ENCODE results near the gene GRIA3.

The GRIA3 gene

DNA sequence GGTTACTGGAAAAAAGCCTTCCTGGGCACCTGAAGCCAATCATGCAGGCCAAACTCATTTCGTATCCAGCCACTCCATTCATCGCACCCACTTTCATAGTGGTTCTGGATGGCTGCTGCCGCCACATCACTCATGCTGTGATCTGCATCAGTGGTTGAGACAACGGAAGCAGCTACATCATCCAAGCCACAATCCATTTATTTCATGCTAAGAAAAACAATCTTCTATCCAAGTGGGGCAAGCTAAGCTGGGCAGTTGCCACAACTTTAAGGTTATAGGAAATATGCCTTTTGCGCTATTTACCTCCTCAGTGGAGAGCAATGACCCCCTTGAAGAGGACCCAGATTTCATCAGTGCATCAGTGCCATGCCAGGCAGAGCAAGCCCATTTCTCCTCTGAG, 124.6 kb downstream of the GRIA3 start:
- Histone ChIP-seq H3K9me3 (ENCODE audit: control insufficient read depth, low read length) (no peaks in the 10 kb centered on the region), H3K36me3 (ENCODE audit: control insufficient read depth, insufficient read depth, low read length) (no peaks in the 10 kb centered on the region), H3K79me2 (no peaks in the 10 kb centered on the region), H3K27ac (no peak overlapping the region), H3K9ac (no peak overlapping the region), H3K4me1 (peaks cover 2% of the 10 kb centered on the region), H3K4me2 (ENCODE audit: low read length) (no peak overlapping the region), H3K27me3 (ENCODE audit: control insufficient read depth, insufficient read depth, low read length) (no peaks in the 10 kb centered on the region), H2AFZ (no peak overlapping the region), H3K4me3 (ENCODE audit: low read depth, low read length) (no peak overlapping the region)
- TF ChIP-seq CTCF (IDR thresholded peaks at IDR 0.05) = no peak

DNA sequence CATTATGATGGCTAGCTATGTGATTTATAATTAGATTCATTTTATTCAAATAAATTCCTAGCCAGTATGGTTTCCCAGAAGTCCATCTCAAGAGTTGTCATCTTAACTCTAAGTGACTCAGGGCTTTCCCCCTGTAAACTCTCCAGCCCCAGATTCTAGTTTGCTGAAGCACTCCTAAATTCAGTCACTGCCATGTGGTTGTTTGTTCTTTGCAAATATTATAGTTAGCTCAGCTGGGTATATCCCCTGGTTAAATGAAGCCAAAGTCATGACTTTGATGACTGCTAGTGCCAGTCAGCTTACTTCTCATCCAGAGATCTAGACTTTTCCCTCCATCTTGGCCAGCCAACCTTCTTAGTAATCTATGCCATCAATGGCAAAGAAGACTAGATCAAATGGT, 126.0 kb downstream of the GRIA3 start:
- Histone ChIP-seq H2AFZ (no peak overlapping the region), H3K4me2 (ENCODE audit: low read length) (no peak overlapping the region), H3K9ac (no peak overlapping the region), H3K4me3 (ENCODE audit: low read depth, low read length) (no peak overlapping the region), H3K9me3 (ENCODE audit: control insufficient read depth, low read length) (no peaks in the 10 kb centered on the region), H3K4me1 (peaks cover 2% of the 10 kb centered on the region), H3K79me2 (no peaks in the 10 kb centered on the region), H3K27me3 (ENCODE audit: control insufficient read depth, insufficient read depth, low read length) (no peaks in the 10 kb centered on the region), H3K36me3 (ENCODE audit: control insufficient read depth, insufficient read depth, low read length) (no peaks in the 10 kb centered on the region), H3K27ac (no peak overlapping the region)
- no peak for TF ChIP-seq CTCF (IDR thresholded peaks at IDR 0.05)

DNA sequence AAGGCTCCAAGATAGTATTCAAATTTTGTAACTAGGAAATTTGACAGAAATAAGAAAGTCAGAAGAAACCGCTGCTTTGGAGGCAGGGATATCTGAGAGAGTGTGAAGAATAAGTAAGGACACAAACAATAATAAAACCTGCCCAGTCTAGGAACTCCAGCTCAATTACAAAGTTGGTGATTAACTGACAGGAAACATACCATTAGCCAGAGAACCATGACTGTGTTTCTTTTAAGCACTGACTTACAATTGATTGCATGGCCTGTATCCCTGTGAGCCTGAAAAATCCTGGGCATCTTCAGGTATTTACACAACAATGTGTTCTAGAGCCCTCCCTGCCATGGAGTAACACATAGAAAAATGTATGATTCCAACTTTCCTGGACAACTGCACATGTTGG, 127.4 kb downstream of the GRIA3 start:
- H3K4me2 ChIP-seq (ENCODE audit: low read length) = no peak overlapping the region
- no peaks in the 10 kb centered on the region for H3K27me3 ChIP-seq (ENCODE audit: control insufficient read depth, insufficient read depth, low read length)
- no peak overlapping the region for H3K27ac ChIP-seq
- H3K4me3 ChIP-seq (ENCODE audit: low read depth, low read length) = no peak overlapping the region
- H3K9me3 ChIP-seq (ENCODE audit: control insufficient read depth, low read length) = no peaks in the 10 kb centered on the region
- no peak for TF ChIP-seq CTCF (IDR thresholded peaks at IDR 0.05)
- peaks cover 2% of the 10 kb centered on the region for H3K4me1 ChIP-seq
- no peak overlapping the region for H3K9ac ChIP-seq
- no peaks in the 10 kb centered on the region for H3K36me3 ChIP-seq (ENCODE audit: control insufficient read depth, insufficient read depth, low read length)
- H2AFZ ChIP-seq = no peak overlapping the region
- H3K79me2 ChIP-seq = no peaks in the 10 kb centered on the region

GRCh38 chrX:123313486-123313885, 129.4 kb downstream of the GRIA3 start:
- no peak for TF ChIP-seq CTCF (IDR thresholded peaks at IDR 0.05)
- no peak overlapping the region for H3K4me3 ChIP-seq (ENCODE audit: low read depth, low read length)
- H3K9me3 ChIP-seq (ENCODE audit: control insufficient read depth, low read length) = no peaks in the 10 kb centered on the region
- no peak overlapping the region for H3K27ac ChIP-seq
- no peak overlapping the region for H3K4me2 ChIP-seq (ENCODE audit: low read length)
- no peaks in the 10 kb centered on the region for H3K36me3 ChIP-seq (ENCODE audit: control insufficient read depth, insufficient read depth, low read length)
- no peaks in the 10 kb centered on the region for H3K4me1 ChIP-seq
- H3K79me2 ChIP-seq = no peaks in the 10 kb centered on the region
- no peak overlapping the region for H2AFZ ChIP-seq
- no peak overlapping the region for H3K9ac ChIP-seq
- no peaks in the 10 kb centered on the region for H3K27me3 ChIP-seq (ENCODE audit: control insufficient read depth, insufficient read depth, low read length)

GRCh38 chrX:123320622-123321021, 136.5 kb downstream of the GRIA3 start:
- H3K27me3 ChIP-seq (ENCODE audit: control insufficient read depth, insufficient read depth, low read length) = no peaks in the 10 kb centered on the region
- no peaks in the 10 kb centered on the region for H3K79me2 ChIP-seq

More at GRCh38 chrX:123320622-123321021, 136.5 kb downstream of the GRIA3 start:
- Histone ChIP-seq H2AFZ (no peak overlapping the region), H3K4me3 (ENCODE audit: low read depth, low read length) (no peak overlapping the region), H3K9ac (no peak overlapping the region), H3K36me3 (ENCODE audit: control insufficient read depth, insufficient read depth, low read length) (no peaks in the 10 kb centered on the region), H3K4me1 (no peaks in the 10 kb centered on the region), H3K9me3 (ENCODE audit: control insufficient read depth, low read length) (no peaks in the 10 kb centered on the region), H3K27ac (no peak overlapping the region), H3K4me2 (ENCODE audit: low read length) (no peak overlapping the region)
- TF ChIP-seq CTCF (IDR thresholded peaks at IDR 0.05) = no peak

All from parathyroid adenoma (tissue), 2 donors.